Endothelial cell of umbilical vein (primary cell): ENCODE measurements around the gene MTRF1. TPM values are rescaled to one million over a fixed set of nuclear protein-coding genes. Genes with fewer than 3 reads are reported as not detected.

Source experiments
- BruUV-seq: library from RNA; stranded (reverse); fragments of 400-500 nt; replicated peaks from 2 replicates; lab custom pipeline; 2021; lab: Mats Ljungman, UMichigan
- CTCF ChIA-PET: fragments of 300-600, 350-600 bp; sonication (Branson Sonifier 250); formaldehyde crosslinking; loops from one replicate; lab custom pipeline; 2021; ENCODE audit warnings: antibody characterized with exemption, inconsistent platforms; lab: Charles Lee
- POLR2A ChIA-PET: fragments of 300-600, 350-600 bp; sonication (Branson Sonifier 250); formaldehyde crosslinking; loops from one replicate; lab custom pipeline; 2021; ENCODE audit warnings: antibody characterized with exemption, inconsistent platforms; lab: Charles Lee
- DNase-seq: peaks from one replicate; pipeline ENCODE4 v3.0.0-alpha.2; 2011; ENCODE audit warnings: low read depth, low spot score
- FAIRE-seq: peaks from 2 replicates; lab custom pipeline; 2011; peaks lifted over from hg19 to GRCh38; lab: Jason Lieb, UNC
- H2AFZ ChIP-seq: 2 replicates; pipeline ENCODE4 v1.6.0; 2012; ENCODE audit warnings: low read depth, low read length, control low read depth, inconsistent platforms
- H3K27ac ChIP-seq: 2 replicates; pipeline ENCODE4 v1.5.1; 2011; ENCODE audit warnings: low read depth, mild to moderate bottlenecking, control low read depth, low read length, moderate library complexity; ENCODE audit not compliant: insufficient read depth
- H3K27me3 ChIP-seq, 2 experiments: 2 replicates each; pipeline versions ENCODE4 v1.6.0 to v1.6.1; 2011; ENCODE audit warnings: low read length in 2 of 2, mixed read lengths in 1 of 2; ENCODE audit not compliant: control insufficient read depth in 2 of 2, insufficient read depth in 2 of 2
- H3K36me3 ChIP-seq, 2 experiments: 2 replicates in 1 of 2; 3 replicates in 1 of 2; pipeline ENCODE4 v1.5.1; 2011; ENCODE audit warnings: low read length in 2 of 2, mild to moderate bottlenecking in 1 of 2, moderate library complexity in 1 of 2; ENCODE audit not compliant: control insufficient read depth in 2 of 2, insufficient read depth in 2 of 2; ENCODE audit errors: extremely low read depth in 1 of 2
- H3K4me1 ChIP-seq: 3 replicates; pipeline ENCODE4 v1.5.1; 2011; ENCODE audit warnings: mild to moderate bottlenecking, low read length; ENCODE audit not compliant: control insufficient read depth, insufficient read depth; ENCODE audit errors: extremely low read depth
- H3K4me2 ChIP-seq: 2 replicates; pipeline ENCODE4 v1.6.1; 2011; ENCODE audit warnings: low read length, control low read depth, mixed read lengths; ENCODE audit not compliant: insufficient read depth
- H3K4me3 ChIP-seq, 3 experiments: fragments of 200-600 bp in 1 of 3; sonication (generic), shearing (Covaris generic) in 1 of 3; replicated peaks in 1 of 3; 2 replicates each; pipeline ENCODE4 v1.5.1; 2011 to 2016; ENCODE audit warnings: control low read depth in 3 of 3, low read length in 3 of 3, mild to moderate bottlenecking in 2 of 3, inconsistent platforms in 1 of 3, low read depth in 1 of 3, moderate library complexity in 1 of 3; ENCODE audit not compliant: insufficient read depth in 1 of 3
- H3K79me2 ChIP-seq: 2 replicates; pipeline ENCODE4 v1.6.0; 2012; ENCODE audit warnings: low read length, inconsistent platforms; ENCODE audit not compliant: control insufficient read depth, insufficient read depth
- H3K9ac ChIP-seq: replicated peaks from 2 replicates; pipeline ENCODE3; 2011; ENCODE audit warnings: low read length, control low read depth; ENCODE audit not compliant: insufficient read depth; ENCODE audit errors: extremely low read depth
- H3K9me1 ChIP-seq: replicated peaks from 3 replicates; pipeline ENCODE4 v1.6.0; 2011; ENCODE audit warnings: mild to moderate bottlenecking, low read length; ENCODE audit not compliant: control insufficient read depth, insufficient read depth; ENCODE audit errors: extremely low read depth
- H3K9me3 ChIP-seq: replicated peaks from 2 replicates; pipeline ENCODE4 v1.5.1; 2012; ENCODE audit warnings: low read length, inconsistent platforms; ENCODE audit not compliant: control insufficient read depth, insufficient read depth
- H4K20me1 ChIP-seq: replicated peaks from 2 replicates; pipeline ENCODE3; 2011; ENCODE audit warnings: mild to moderate bottlenecking, low read length; ENCODE audit not compliant: control insufficient read depth, insufficient read depth; ENCODE audit errors: extremely low read depth
- CTCF ChIP-seq, 2 donors: IDR thresholded peaks; 1 replicate in 1 of 2; 2 replicates in 1 of 2; pipeline ENCODE4 v1.5.1; 2011; ENCODE audit warnings: low read length in 2 of 2, mild to moderate bottlenecking in 2 of 2, moderate library complexity in 2 of 2, control low read depth in 1 of 2, inconsistent platforms in 1 of 2, low read depth in 1 of 2; ENCODE audit not compliant: insufficient read depth in 1 of 2; ENCODE audit errors: extremely low read depth in 1 of 2
- EZH2 ChIP-seq: IDR thresholded peaks from 2 replicates; pipeline ENCODE4 v1.6.1; 2012; ENCODE audit warnings: borderline replicate concordance, low read depth, mild to moderate bottlenecking, moderate library complexity, low read length, inconsistent platforms; ENCODE audit not compliant: severe bottlenecking
- GATA2 ChIP-seq: IDR thresholded peaks from 2 replicates; pipeline ENCODE4 v1.7.0; 2011; ENCODE audit warnings: low read depth, mild to moderate bottlenecking, moderate library complexity, mixed read lengths, low read length; ENCODE audit not compliant: insufficient read length, insufficient read depth
- MYC ChIP-seq: IDR thresholded peaks from one replicate; pipeline ENCODE4 v1.6.1; 2011; ENCODE audit warnings: mild to moderate bottlenecking, low read depth, low read length
- POLR2A ChIP-seq: IDR thresholded peaks from 2 replicates; pipeline ENCODE4 v1.6.1; 2012; ENCODE audit warnings: low read depth, mild to moderate bottlenecking, control low read depth, low read length
- POLR2AphosphoS5 ChIP-seq: IDR thresholded peaks from 2 replicates; pipeline ENCODE4 v1.6.1; 2012; ENCODE audit warnings: low read depth, mild to moderate bottlenecking, control low read depth, low read length, moderate library complexity; ENCODE audit not compliant: insufficient read depth
- dilution Hi-C: fragments of 300-500 bp; cut with MboI; formaldehyde crosslinking; loops from one replicate; pipeline ENCODE4 v1.15.0; 2019; ENCODE audit warnings: low sequenced_read_pairs; ENCODE audit not compliant: extremely low pct_ligation_motif_present
- intact Hi-C: fragments of 100-400 bp; cut with micrococcal nuclease; formaldehyde crosslinking; loops from one replicate; pipeline ENCODE4 v1.10.0; 2022
- polyA plus RNA-seq, 4 experiments: library from polyadenylated mRNA; depleted of rRNA in 3 of 4; stranded (reverse) in 3 of 4; unstranded in 1 of 4; fragments of >200 nt; gene quantifications; 2 replicates each; pipeline versions ENCODE4 v1.2.1 to v1.2.3, GENCODE V29; 2011 to 2012; ENCODE audit warnings: missing spikeins in 1 of 4
- total RNA-seq: library from RNA; stranded (reverse); gene quantifications from 2 replicates; pipeline ENCODE4 v1.2.3, GENCODE V29; 2021

MTRF1 gene
- total and polyA plus RNA-seq, 2 donors (not counting 3 experiments of a cell fraction or from before 2014, with no cell fraction given): 8.0 to 16.3 TPM

GRCh38 chr13:41273831-41274441 lies 10.6 kb upstream of the MTRF1 start:
- Histone ChIP-seq H3K4me1 (no peaks in the 10 kb centered on the region), H3K9me1 (no peaks in the 10 kb centered on the region), H2AFZ (no peak overlapping the region), H3K4me2 (no peak overlapping the region), H3K27me3 (no peaks in the 10 kb centered on the region), H3K4me3 (no peak overlapping the region), H3K9ac (no peak overlapping the region), H3K9me3 (no peaks in the 10 kb centered on the region), H4K20me1 (no peaks in the 10 kb centered on the region), H3K79me2 (no peaks in the 10 kb centered on the region), H3K27ac (no peak overlapping the region), H3K36me3 (no peaks in the 10 kb centered on the region)
- DNase-seq (no peak), FAIRE-seq (no peak)
- CTCF ChIA-PET: no interaction called here
- no TSS peak for BruUV-seq
- TF ChIP-seq CTCF (IDR thresholded peaks at IDR 0.05; ENCODE audit: extremely low read depth in 1 of 2, insufficient read depth in 1 of 2, low read depth in 1 of 2, low read length in 2 of 2): no peak
- no peak for TF ChIP-seq GATA2
- no peak for TF ChIP-seq POLR2A
- TF ChIP-seq EZH2: no peak
- TF ChIP-seq MYC: no peak
- TF ChIP-seq POLR2AphosphoS5: no peak
- intact Hi-C loops: no loop called here
- dilution Hi-C loops: no loop called here
- POLR2A ChIA-PET: no interaction called here
